Stimulated activated CD8-positive, alpha-beta memory T cell treated with anti-CD3 and anti-CD28 coated beads, Interleukin-7, amount 100 ng/mL, for 24 hours (primary cell): ENCODE measurements around the gene GPS2.

ENCODE experiments used
- DNase-seq: peaks from one replicate; pipeline ENCODE4 v3.0.0-alpha.2; 2020; ENCODE audit warnings: low read depth

GPS2 gene

GRCh38 chr17:7293159-7293558, 22.0 kb downstream of the GPS2 start:
- DNase-seq = no peak

GRCh38 chr17:7292729-7293128, 22.4 kb downstream of the GPS2 start:
- DNase-seq = no peak

- no peak for DNase-seq
Observed at GRCh38 chr17:7292194-7292593, 23.0 kb downstream of the GPS2 start.

GRCh38 chr17:7290685-7291084, 24.5 kb downstream of the GPS2 start:
- DNase-seq = no peak

- DNase-seq = no peak
Observed at GRCh38 chr17:7290166-7290565, 25.0 kb downstream of the GPS2 start.

- DNase-seq = no peak
Observed at GRCh38 chr17:7289256-7290032, 25.7 kb downstream of the GPS2 start.

- DNase-seq = no peak
Observed at GRCh38 chr17:7285679-7286078, 29.5 kb downstream of the GPS2 start.

GRCh38 chr17:7284911-7285310, 30.2 kb downstream of the GPS2 start:
- no peak for DNase-seq

GRCh38 chr17:7283471-7284216, 31.5 kb downstream of the GPS2 start:
- DNase-seq = no peak

GRCh38 chr17:7282752-7283321, 32.3 kb downstream of the GPS2 start:
- DNase-seq = no peak

GRCh38 chr17:7281953-7282751, 33.0 kb downstream of the GPS2 start:
- DNase-seq = no peak

GRCh38 chr17:7281074-7281952, 33.8 kb downstream of the GPS2 start, which contains the start of gene SLC2A4:
TSS of gene SLC2A4 (plus strand) at chr17:7281718. CDS start at chr17:7281935, 217 bp downstream.
- peak; percentile 84 for DNase-seq

GRCh38 chr17:7280519-7281073, 34.6 kb downstream of the GPS2 start:
- peak; percentile 65 for DNase-seq

GRCh38 chr17:7279448-7279847, 35.7 kb downstream of the GPS2 start:
- no peak for DNase-seq

- no peak for DNase-seq
Observed at GRCh38 chr17:7266784-7267183, 48.4 kb downstream of the GPS2 start.

- DNase-seq = no peak
Observed at GRCh38 chr17:7263801-7264078, 51.4 kb downstream of the GPS2 start.

GRCh38 chr17:7262935-7263800, 52.0 kb downstream of the GPS2 start:
- DNase-seq = no peak
